ENCODE measurements around the gene XAB2.

XAB2 gene

GRCh38 chr19:7654401-7654800 is 25.1 kb upstream of the XAB2 start:
- no peak overlapping the region for H3K4me3 ChIP-seq (ENCODE audit: low read depth, low read length)
- DNase-seq (ENCODE audit: low read depth, low spot score): no peak
- POLR2A ChIA-PET: no interaction called here
- CTCF ChIA-PET: interaction anchor here (1.1 to 7.3 kb wide), 5 partner anchors 16 to 300 kb away, joined by 3 to 65 read pairs (median 33); partner anchors contain the start of genes RETN and TRAPPC5
- no peak for TF ChIP-seq CTCF (IDR thresholded peaks at IDR 0.05; ENCODE audit: insufficient read depth, low read length, missing control alignments)

GRCh38 chr19:7652061-7652641 is 22.8 kb upstream of the XAB2 start:
- ChIA-PET CTCF (interaction anchor here (0.7 to 7.3 kb wide), 21 partner anchors 9 to 298 kb away, joined by 3 to 65 read pairs (median 6); partner anchors contain the start of genes MCEMP1, PCP2, PET100 and RETN), POLR2A (no interaction called here)
- DNase-seq (ENCODE audit: low read depth, low spot score): no peak
- H3K4me3 ChIP-seq (ENCODE audit: low read depth, low read length): peak overlapping the region; percentile 26
- TF ChIP-seq CTCF (IDR thresholded peaks at IDR 0.05; ENCODE audit: insufficient read depth, low read length, missing control alignments): peak; percentile 90

GRCh38 chr19:7650148-7650547 is 20.8 kb upstream of the XAB2 start:
- ChIA-PET CTCF (interaction anchor here (2.1 to 7.3 kb wide), 5 partner anchors 8 to 150 kb away, joined by 12 to 65 read pairs (median 22); partner anchors contain the start of gene TRAPPC5), POLR2A (no interaction called here)
- DNase-seq (ENCODE audit: low read depth, low spot score): no peak
- H3K4me3 ChIP-seq (ENCODE audit: low read depth, low read length): no peak overlapping the region
- TF ChIP-seq CTCF (IDR thresholded peaks at IDR 0.05; ENCODE audit: insufficient read depth, low read length, missing control alignments): no peak

- H3K4me3 ChIP-seq (ENCODE audit: low read depth, low read length): no peak overlapping the region
- POLR2A ChIA-PET: no interaction called here
- no peak for TF ChIP-seq CTCF (IDR thresholded peaks at IDR 0.05; ENCODE audit: insufficient read depth, low read length, missing control alignments)
- no peak for DNase-seq (ENCODE audit: low read depth, low spot score)
- CTCF ChIA-PET: interaction anchor here (0.8 to 7.3 kb wide), 3 partner anchors 6 to 152 kb away, joined by 5 to 65 read pairs (median 18); partner anchors contain the start of gene TRAPPC5
Observed at GRCh38 chr19:7648265-7649014, 19.1 kb upstream of the XAB2 start.

GRCh38 chr19:7647156-7647555 is 17.8 kb upstream of the XAB2 start:
- ChIA-PET CTCF (no interaction called here), POLR2A (no interaction called here)
- no peak for DNase-seq (ENCODE audit: low read depth, low spot score)
- H3K4me3 ChIP-seq (ENCODE audit: low read depth, low read length): no peak overlapping the region
- TF ChIP-seq CTCF (IDR thresholded peaks at IDR 0.05; ENCODE audit: insufficient read depth, low read length, missing control alignments): no peak

- CTCF ChIA-PET: no interaction called here
- POLR2A ChIA-PET: no interaction called here
- H3K4me3 ChIP-seq (ENCODE audit: low read depth, low read length): no peak overlapping the region
- TF ChIP-seq CTCF (IDR thresholded peaks at IDR 0.05; ENCODE audit: insufficient read depth, low read length, missing control alignments): no peak
- DNase-seq (ENCODE audit: low read depth, low spot score): no peak
Observed at GRCh38 chr19:7646426-7646700, 17.0 kb upstream of the XAB2 start.

All from AG04449 (cell line).